ENCODE measurements around the gene KCNC1. TPM values are rescaled to one million over a fixed set of nuclear protein-coding genes. Genes with fewer than 3 reads are reported as not detected.

The KCNC1 gene
- 0.21 TPM for total RNA-seq

DNA sequence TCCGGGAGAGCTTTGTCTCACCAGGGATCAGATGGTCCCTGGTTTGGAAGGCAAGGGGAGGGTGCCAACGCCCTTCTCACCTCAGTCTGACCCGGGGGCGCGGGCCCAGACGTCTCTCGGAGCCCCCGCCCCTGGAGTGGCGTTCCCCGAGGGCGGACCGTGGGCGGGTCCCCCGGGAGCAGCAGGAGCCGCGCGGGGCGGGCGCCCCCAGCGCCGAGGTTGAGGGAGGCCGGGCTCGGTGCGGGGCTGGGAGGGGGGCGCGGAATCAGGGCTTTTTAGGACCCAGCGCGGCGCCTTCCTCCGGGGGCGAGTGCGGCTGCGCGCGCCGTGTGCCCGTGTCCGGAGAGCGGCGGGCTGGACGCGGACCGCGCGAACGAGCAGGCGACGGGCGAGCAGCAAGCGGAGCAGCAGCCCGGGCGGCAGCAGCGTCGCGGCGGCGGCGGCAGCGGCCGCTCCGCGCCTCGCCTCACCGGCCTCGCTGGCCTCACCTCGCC is at the start of gene KCNC1:
KCNC1 (plus strand) TSS at position 364 of the 494 bp plus-strand sequence. CDS start 1,222 bp downstream, outside the sequence.
- peak; percentile 71 for DNase-seq

DNA sequence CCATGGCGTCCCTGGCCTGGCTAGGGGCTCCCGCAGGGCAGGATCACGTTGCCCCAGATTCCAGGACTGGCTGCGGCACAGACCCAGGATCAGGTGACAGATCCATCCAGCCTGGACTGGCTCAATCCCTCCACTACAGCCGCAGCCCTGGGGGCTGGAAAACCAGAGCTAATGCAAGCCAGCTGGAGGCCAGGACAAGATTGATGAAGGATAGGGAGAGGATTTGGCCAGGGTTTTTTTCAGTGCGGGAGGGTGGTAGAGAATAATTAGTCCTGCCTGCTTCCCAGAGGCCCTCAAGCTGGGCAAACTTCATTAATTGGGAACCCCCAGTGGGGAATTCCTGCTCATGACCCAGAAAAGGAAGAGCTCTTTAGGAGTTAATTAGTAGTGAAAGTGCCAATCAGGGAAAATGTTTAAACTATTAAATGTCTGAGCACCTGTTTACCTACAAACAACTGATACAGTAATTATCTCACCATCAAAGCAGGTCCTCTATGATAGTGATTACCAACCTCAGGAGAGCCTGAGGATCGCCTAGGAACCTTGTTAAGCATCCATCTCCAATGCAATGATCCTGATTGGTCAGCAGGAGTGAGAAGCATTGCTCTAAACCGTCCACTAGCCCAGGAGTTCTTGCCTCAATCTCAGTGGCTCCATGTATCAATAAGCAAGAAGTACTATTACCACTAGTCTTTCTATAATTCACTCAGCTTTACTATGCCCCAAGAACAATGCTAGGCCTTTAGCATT is 48.2 kb upstream of the KCNC1 start:
- DNase-seq, result peak; percentile 90

DNA sequence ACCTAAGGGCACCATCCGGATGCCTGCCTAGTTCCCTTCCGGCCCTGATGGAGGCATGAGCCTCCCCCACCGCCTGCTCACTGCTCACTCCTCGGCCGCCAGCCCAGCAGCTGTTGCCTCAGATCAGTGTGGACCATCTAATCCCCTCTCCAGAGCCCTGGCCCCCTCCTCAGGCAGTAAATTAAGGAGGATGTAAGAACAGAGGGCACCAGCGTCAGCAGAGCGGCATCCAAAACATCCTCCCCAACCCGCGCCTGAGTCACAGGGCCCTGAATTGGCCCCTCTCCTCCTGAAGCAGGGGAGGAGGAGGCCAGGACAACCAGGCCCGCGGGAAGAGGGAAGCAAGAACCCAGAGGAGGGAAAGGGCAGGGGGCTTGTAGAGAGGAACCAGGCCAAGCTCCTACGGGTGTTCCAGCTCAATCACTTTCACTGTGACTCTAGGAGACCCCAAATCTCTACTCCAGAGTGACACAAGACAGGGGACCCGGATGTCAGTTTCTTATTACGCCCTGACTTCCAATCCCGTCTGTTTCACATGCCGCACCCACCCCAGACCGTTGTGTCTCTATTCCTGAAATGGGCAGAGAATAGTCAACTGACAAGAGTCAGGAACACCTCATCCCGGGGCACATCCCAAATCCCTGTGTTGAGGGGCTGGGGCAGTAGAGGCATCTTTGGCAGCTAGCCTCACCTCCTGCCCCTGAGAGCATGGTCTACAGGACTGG is 46.5 kb upstream of the KCNC1 start:
- DNase-seq, result peak; percentile 97

DNA sequence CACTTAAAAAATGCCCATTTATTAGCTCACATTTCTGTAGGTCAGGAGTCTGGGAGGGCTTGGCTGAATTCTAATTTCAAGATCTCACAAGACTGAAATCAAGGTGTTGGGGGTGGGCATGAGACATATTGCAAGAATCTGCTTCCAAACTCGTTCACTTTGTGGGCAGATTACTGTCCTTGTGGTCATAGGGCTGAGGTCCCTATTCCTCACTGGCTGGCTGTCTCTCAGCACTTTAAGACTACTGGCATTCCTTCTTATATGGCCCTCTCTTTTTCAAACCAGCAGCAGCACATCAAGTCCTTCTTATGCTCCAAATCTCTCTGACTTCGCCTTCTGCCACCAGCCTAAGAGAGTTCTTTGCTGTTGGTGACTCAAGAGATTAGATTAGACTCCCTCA is 43.0 kb upstream of the KCNC1 start:
- DNase-seq, result no peak

DNA sequence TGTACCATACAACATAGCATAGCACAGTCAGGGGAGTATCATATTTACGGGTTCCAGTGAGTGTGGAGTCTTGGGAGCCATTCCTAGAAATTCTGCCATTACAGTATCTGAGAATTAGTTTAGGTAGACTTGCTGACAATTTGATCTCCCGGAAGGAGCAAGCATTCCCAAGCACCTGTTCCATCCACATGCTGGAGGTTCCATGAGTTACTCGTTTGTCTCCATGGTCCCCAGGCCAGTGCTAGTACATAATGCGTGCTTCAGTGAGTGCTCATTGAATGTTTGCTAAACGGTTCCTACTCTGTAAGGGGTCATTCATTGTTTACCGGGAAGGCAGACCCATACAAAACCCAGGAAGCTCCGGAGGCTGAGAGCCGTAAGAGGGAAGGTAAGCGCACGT is 42.6 kb upstream of the KCNC1 start:
- DNase-seq, result peak; percentile 75

DNA sequence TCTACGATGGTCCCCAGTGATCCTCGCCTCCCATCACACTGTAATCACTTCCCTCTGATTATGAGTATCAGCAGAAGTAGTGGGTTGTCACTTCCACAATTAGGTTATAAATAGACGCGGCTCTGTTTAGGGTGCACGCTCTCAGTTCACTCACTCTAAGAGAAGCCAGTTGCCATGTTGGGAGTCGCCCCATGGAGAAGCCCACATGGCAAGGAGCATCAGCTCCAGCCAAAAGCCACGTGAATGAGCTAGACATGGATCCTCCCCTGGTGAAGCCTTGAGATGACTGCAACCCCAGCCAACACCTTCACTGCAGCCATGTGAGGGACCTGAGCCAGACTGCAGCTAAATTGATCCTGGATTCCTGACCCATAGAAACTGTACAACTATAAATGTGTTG is 41.6 kb upstream of the KCNC1 start:
- no peak for DNase-seq

DNA sequence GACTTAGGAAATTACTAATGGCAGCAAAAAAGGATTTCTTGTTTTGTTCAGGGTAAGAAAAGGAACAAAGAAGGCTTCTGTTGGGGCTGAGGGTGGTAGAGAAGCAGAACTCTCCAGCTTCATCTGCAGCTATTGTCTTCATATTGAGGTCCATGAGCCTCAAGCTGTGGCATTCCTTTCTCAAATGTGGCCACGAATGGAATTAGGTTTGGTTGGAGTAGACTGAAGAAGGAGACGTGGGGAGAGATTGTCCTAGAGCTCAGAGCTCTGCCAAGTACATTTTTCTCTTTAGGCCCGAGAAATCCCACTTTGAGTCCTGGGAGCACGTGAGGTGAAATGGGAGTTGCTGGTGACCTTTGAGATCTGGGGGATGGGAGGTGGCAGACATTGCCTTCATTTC is 41.0 kb upstream of the KCNC1 start:
- DNase-seq, result no peak

DNA sequence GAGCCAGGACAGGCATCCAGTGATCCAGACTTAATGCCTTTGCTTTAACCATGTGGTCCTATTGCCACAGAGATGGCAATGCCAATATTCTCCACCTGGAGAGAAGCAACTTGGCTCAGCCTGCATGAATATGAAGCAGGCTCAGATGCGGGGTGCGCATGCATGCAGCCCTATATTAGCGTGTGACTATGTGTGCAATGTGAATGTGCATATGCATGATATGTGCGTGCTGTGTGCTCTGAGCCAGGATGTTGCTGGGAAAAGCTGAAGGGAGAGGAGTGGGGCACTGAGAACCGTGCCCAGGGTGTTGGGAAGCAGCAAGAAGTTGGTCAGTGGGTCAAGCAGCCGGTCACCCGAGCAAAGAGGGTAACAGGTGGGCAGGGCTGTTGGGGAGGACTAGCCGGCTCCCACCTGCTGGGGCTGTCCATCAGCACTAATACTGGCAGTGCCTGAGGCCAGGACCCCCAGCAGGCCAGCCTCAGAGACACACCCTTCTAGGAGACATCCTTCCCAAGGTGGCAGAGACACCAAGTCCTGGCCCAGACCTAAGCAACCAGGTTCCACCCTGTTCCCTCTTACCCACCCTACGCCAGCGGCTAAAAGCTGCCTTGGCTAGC is 40.0 kb upstream of the KCNC1 start:
- peak; percentile 66 for DNase-seq

DNA sequence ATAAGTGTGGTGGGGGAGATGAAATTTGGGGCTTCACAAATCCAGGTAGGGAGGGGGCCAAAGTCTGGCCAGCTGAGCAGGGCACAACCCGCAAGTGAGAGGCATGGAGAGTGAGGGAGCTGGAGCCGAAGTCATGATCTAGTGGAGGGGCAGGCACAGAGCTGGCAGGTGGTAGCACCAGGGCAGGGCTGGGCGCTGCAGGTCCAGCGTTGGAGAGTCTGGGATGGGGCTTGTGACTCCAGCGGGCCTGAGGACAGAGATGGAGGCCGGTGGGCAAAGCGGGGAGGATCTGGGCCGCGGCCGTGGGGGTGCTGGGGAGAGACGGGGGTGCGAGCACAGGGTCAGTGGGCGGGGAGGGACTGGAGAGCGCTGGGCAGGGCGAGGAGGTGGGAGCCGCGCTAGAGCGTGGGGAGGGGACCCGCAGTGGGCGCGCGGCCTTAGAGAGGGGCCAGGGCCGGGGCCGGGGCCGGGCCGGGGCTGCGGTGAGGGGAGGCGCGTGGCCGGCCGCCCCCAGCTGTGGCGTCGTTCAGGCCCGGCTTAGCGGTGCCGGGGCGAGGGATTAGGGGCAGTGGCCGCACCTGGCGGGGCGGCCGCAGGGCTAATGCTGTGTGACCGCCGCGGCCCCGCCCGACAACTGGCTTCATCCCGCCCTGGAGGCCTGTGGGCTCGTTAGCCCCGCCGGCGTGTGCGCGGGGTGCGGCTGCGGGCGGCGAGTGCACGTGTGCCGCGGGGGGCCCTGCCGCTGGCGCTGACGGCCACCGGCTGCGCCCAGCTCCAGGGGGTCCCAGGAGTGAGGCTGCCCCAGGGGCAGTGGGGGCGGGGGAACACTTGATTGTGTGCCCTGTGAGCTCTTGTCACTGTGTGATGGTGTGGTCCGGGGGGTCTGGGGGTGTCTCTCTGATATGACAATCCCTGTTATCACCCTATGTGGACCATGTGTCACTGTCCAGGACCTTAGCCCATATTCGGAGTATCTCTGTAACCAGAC is 38.8 kb upstream of the KCNC1 start:
- DNase-seq, result peak; percentile 83

DNA sequence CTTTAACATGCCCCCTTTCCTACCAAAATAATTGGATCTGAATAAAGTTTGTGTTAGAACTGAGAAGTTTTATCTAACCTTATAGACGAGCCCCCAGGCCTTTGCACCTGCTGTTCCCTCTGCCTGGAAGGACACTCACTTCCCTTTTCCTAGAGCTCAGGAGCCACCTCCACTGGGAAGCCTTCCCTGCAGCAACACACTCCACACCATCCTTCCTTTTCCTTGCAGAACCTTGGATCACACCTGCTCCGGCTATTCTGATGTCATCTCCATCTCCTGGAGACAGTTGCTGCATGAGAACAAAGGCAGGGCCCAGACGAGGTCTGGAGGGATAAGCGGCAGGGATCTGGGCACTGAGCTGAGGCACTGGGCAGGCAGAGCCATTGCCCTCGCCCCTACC is 37.8 kb upstream of the KCNC1 start:
- no peak for DNase-seq

DNA sequence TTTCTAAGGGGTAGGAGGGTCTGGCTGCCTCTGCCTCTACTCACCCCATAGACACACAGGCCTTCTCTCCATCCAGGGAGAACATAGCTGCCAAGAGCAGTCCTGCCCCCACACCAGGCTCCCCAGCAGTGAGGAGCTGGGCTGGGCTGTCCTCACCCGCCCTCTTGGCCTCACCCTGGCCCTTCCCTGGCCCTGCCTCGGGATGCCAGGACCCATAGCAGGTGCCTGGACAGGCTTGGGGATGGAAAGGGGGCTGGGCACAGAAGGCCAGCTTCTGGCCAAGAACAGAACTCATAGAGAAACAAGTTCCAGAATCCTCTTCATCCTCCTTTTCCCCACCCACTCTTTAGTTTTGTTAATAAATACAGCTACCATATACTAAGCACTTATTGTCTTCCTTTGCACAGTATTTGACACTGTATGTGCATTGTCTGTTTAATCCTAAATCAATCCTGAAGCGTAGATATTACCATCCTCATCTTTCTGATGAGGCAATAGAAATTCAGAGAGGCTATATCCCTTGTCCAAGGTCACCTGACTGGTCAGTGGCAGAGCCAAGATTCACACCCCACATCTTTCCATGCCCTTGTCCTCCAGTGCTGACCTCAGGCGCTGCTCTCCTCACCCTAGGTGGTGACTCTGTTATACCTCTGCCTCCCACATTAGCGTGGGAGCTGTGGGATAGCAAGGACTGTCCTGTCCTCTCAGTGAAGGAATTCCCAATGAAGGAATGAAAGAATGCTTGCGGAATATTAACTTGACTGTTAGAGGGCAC is 37.2 kb upstream of the KCNC1 start:
- DNase-seq, result no peak

DNA sequence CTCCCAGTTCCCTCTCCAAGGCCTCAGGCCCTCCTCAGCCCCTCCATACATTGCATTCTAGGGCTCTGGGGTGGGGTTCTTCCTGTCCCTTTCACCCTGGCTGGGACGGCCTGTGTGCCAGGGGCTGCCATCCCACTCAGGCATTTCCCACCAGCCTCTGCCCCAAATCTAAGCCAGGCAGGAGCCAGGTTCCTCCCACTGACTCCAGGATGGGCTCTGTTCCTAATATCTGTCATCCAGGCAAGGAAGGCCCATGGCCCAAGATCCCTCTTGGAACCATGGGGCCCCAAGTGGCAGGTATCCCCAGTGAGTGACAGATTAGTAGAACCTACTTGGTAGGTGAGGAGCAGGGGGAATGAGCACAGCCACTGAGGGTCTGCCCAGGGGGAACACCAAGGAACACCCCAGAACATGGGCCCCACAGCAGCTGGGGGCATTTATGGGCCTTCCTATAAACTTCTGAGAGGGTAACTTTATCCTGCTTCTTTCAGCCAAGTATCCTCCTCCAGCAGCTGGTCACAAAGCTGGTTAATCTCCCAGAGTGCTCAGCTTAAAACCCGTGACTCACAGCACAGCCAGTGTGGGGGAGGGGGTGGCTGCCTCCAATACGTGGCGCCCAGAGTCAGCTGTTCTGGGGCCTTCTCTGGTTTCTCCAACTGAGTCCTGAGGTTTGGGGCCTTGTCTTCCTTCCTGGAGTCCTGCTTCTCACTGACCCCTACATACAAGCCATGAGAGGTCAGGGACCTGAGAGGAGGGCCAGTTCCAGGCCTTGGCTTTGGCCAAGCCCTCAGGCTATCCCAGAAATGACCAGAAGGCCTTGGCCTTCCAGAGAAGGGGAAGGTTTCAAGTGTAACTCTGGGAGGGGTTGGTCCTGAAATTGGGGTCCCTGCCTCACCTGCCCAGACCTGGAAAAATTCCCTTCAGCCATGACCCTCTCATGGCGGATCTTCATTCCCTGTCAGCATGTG is 35.1 kb upstream of the KCNC1 start:
- DNase-seq, result peak; percentile 98

DNA sequence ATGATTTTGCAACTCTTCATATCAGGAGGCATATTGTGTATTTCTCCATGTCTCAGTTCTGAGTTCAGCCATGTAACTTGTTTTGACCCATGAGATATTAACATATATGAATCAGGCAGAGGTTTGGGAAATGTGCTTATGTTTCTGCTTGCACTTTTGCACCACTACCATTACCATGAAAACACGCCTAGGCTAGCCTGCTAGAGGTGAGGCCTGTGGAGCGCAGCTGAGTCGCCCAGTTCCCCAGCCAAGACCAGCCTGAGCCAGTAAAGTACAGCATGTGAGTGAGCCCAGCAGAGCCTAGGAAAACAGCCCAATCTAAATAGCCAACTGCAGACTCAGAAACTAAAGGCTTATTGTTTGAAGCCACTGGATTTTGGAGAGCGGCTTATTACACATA is 33.6 kb upstream of the KCNC1 start:
- no peak for DNase-seq

DNA sequence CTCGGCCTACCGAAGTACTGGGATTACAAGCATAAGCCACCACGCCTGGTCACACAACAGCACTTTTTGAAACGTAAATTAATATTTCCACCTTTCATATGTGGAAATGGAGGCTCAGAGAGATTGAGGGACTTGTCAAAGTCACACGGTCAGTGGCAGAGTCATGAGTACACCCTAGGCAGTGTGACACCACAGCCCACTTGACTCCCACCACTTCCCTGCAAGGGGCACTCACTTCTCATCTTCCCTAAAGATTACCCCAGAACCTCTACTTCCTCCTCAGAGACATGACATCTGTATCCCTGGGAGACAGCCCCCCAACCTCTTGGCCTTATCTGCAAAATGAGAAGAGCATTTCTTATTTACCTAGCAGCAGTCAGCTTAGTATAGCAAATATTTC is 31.7 kb upstream of the KCNC1 start:
- DNase-seq, result no peak

DNA sequence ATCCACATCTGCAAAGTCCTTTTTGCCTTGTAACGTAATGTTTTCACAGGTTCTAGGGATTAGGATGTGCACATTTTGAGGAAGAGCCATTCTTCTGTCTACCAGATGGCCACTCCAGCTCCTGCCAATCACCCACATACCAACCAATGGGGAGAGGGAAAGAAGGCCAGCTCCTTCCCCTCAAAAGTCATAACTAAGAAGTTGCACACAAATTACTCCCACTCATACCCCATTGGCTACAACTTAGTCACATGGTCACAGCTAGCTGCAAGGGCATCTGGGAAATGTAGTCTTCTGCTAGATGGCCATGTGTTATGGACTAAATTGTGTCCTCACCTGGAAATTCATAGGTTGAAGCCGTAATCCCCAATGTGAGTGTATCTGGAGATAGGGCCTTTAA is 30.6 kb upstream of the KCNC1 start:
- no peak for DNase-seq

DNA sequence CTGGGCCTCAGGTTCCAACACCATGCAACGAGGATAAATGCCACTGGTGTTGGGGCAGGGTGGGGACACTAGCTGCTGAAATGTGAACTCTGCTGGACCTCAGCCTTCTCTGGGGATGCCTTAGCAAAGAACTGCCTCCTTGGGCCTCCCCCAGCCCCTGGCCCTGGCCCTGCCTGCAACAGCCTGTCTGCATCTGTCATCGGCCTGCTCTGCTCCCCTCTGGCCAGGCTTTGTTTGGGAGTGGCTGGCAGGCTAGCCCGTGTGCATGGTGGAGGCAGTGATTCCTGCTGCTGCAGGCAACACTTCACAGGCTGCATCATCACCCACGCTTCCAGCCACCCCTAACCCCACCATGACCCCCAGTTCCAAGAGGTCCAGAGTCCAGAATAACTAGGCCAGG is 26.8 kb upstream of the KCNC1 start:
- peak; percentile 92 for DNase-seq

DNA sequence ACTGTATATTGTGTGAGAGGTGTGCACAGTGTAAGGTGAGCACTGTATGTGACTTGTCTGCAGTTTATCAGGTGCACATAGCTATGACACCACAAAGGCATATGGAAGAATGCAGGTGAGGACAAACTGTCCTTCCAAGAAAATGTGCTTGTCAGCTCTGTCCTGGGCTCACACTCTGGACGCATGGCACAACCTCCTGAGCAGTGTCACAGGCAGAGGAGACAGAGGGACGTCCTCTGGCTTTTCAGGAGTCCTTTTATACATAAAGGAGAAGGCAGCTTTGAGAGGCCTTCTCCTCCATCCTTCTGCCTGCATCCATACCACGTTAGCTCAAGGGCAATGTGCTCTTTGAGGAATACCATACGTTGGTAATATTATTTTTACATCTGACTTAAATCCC is 22.7 kb upstream of the KCNC1 start:
- DNase-seq, result no peak

DNA sequence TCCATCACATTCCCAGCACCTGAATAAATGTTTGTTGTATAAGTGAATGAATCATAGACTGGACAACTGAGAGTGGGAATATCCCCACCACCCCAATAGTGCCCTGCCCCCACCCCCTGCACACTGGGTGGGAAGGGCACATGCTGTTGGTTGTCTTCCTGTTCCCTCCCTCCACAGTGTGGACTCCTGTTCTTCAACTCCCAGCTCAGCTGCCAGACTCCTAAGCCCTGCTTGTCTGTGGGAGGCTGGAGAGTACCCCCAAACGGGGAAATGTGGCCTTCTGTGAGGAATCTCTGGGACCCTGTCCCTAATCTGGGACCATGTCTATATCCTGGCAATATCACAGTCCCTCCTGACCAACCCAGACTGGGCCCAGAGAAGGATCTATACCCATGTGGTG is 20.7 kb upstream of the KCNC1 start:
- no peak for DNase-seq

DNA sequence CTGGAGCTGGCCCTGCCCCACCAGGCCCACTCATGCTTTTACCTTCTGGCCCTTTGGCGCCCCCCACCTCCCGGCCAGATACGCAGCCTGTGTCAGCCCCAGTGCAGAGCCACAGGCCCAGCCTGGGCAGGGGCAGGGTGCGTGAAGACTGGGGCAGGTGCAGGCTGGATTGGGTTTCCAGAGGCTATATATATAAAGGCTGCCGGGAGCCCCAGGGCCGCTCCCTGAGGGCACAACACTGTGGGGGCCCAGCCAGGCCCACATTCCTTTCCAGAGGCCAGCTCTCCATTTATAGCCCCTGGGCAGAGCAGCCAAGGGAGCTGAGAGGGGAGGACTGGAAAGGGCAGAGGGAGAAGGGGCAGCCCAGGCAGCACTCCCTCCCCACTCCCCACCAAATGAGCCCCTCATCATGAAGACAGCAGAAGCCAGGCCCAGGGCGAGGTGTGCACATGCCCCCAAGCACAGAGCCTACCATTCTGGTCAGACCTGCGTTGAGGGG is 20.2 kb upstream of the KCNC1 start:
- DNase-seq, result peak; percentile 89

DNA sequence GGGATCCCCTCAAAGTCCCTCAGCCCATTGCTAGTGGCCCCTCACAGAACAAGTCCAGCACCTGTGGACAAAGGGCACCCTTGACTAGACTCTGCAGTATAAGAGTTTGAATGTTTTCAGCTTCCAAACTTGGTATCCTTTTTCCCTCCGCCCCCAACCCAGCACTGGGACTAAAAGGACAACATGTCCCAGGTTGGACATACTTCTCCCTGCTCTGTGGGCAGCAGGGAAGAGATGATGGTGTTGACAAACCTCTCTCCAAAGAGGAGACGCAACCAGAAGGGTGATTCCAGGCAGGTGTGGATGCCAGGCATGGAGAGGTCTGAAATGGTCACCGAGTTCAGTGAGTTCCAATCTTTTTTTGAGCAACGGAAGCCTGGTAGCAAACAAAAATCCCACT is 19.7 kb upstream of the KCNC1 start:
- no peak for DNase-seq
